A549 (cell line): ENCODE data around the gene ATP8A2.

ENCODE experiments used
- CTCF ChIP-seq: fragments of >200 bp; sonication (Bioruptor Twin); formaldehyde crosslinking; IDR thresholded peaks from 3 replicates; pipeline ENCODE4 v1.5.1; 2016
- EP300 ChIP-seq, 2 experiments: fragments of >200 bp; sonication (Bioruptor Twin); formaldehyde crosslinking; IDR thresholded peaks; 2 replicates in 1 of 2; 3 replicates in 1 of 2; pipeline ENCODE4 v1.6.1; 2016 to 2017
- FOSL2 ChIP-seq, 2 experiments: fragments of 450-650 bp in 1 of 2; fragments of >200 bp in 1 of 2; sonication (Bioruptor Twin) in 1 of 2; formaldehyde crosslinking; IDR thresholded peaks; 2 replicates each; pipeline versions ENCODE4 v1.5.0 to v1.6.1; 2016 to 2020; ENCODE audit warnings: mild to moderate bottlenecking in 1 of 2, moderate library complexity in 1 of 2
- HDAC2 ChIP-seq: fragments of 200-600 bp; sonication (generic); IDR thresholded peaks from 2 replicates; pipeline ENCODE4 v1.6.1; 2016
- HES2 ChIP-seq: fragments of >200 bp; sonication (Bioruptor Twin); formaldehyde crosslinking; IDR thresholded peaks from 2 replicates; pipeline ENCODE4 v1.6.1; 2016
- JUN ChIP-seq, 2 experiments: fragments of >200 bp; sonication (Bioruptor Twin); formaldehyde crosslinking; IDR thresholded peaks; 2 replicates in 1 of 2; 3 replicates in 1 of 2; pipeline ENCODE4 v1.6.1; 2016 to 2017
- KDM5A ChIP-seq: fragments of 200-600 bp; sonication (generic); IDR thresholded peaks from 2 replicates; pipeline ENCODE4 v1.6.1; 2016; ENCODE audit warnings: antibody characterized with exemption, mild to moderate bottlenecking
- PBX3 ChIP-seq: IDR thresholded peaks from 2 replicates; pipeline ENCODE4 v1.6.1; 2012
- POLR2A ChIP-seq: IDR thresholded peaks from 2 replicates; pipeline ENCODE4 v1.6.1; 2012; ENCODE audit warnings: mild to moderate bottlenecking, low read length
- RAD21 ChIP-seq, 2 experiments: fragments of >200 bp in 1 of 2; sonication (Bioruptor Twin) in 1 of 2; formaldehyde crosslinking in 1 of 2; IDR thresholded peaks in 1 of 2; conservative IDR thresholded peaks in 1 of 2; 2 replicates in 1 of 2; 3 replicates in 1 of 2; pipeline ENCODE4 v1.6.1; 2012 to 2018; ENCODE audit warnings: inconsistent platforms in 1 of 2
- RNF2 ChIP-seq: fragments of 200-600 bp; sonication (generic); IDR thresholded peaks from 2 replicates; pipeline ENCODE4 v1.6.1; 2016; ENCODE audit warnings: low read depth, mild to moderate bottlenecking, antibody characterized with exemption, moderate library complexity, borderline replicate concordance
- TF ChIP-seq, protein P1 (sequence below): fragments of 250-450 bp; sonication (Bioruptor Pico); IDR thresholded peaks from 2 replicates; pipeline ENCODE4 v1.5.0; 2021; ENCODE audit warnings: mild to moderate bottlenecking, moderate library complexity, borderline replicate concordance
- TF ChIP-seq, protein P2 (sequence below): fragments of 150-350 bp; IDR thresholded peaks from 2 replicates; pipeline ENCODE4 v1.6.1; 2014; ENCODE audit warnings: low read depth, mild to moderate bottlenecking, low read length
- TF ChIP-seq, protein P3 (sequence below): fragments of 200-600 bp; sonication (generic); IDR thresholded peaks from 2 replicates; pipeline ENCODE4 v1.6.1; 2016; ENCODE audit warnings: antibody characterized with exemption, mild to moderate bottlenecking, moderate library complexity

- TF ChIP-seq PBX3, result no peak
- no peak for TF ChIP-seq FOSL2 (IDR thresholded peaks at IDR 0.05)
- TF ChIP-seq FOSL2 (CRISPR knock-in tag; IDR thresholded peaks at IDR 0.05), result no peak
- no peak for TF ChIP-seq POLR2A
- no peak for TF ChIP-seq CTCF
- no peak for TF ChIP-seq RNF2
- no peak for TF ChIP-seq RAD21 (conservative IDR thresholded peaks at IDR 0.05 in 1 of 2, IDR thresholded peaks at IDR 0.05 in 1 of 2)
- no peak for TF ChIP-seq HES2
- TF ChIP-seq, protein P1, sequence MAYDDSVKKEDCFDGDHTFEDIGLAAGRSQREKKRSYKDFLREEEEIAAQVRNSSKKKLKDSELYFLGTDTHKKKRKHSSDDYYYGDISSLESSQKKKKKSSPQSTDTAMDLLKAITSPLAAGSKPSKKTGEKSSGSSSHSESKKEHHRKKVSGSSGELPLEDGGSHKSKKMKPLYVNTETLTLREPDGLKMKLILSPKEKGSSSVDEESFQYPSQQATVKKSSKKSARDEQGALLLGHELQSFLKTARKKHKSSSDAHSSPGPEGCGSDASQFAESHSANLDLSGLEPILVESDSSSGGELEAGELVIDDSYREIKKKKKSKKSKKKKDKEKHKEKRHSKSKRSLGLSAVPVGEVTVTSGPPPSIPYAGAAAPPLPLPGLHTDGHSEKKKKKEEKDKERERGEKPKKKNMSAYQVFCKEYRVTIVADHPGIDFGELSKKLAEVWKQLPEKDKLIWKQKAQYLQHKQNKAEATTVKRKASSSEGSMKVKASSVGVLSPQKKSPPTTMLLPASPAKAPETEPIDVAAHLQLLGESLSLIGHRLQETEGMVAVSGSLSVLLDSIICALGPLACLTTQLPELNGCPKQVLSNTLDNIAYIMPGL (CRISPR knock-in tag), result no peak
- TF ChIP-seq KDM5A, result no peak
- no peak for TF ChIP-seq HDAC2
- TF ChIP-seq, protein P2, sequence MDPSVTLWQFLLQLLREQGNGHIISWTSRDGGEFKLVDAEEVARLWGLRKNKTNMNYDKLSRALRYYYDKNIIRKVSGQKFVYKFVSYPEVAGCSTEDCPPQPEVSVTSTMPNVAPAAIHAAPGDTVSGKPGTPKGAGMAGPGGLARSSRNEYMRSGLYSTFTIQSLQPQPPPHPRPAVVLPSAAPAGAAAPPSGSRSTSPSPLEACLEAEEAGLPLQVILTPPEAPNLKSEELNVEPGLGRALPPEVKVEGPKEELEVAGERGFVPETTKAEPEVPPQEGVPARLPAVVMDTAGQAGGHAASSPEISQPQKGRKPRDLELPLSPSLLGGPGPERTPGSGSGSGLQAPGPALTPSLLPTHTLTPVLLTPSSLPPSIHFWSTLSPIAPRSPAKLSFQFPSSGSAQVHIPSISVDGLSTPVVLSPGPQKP, result no peak
- TF ChIP-seq, protein P3, sequence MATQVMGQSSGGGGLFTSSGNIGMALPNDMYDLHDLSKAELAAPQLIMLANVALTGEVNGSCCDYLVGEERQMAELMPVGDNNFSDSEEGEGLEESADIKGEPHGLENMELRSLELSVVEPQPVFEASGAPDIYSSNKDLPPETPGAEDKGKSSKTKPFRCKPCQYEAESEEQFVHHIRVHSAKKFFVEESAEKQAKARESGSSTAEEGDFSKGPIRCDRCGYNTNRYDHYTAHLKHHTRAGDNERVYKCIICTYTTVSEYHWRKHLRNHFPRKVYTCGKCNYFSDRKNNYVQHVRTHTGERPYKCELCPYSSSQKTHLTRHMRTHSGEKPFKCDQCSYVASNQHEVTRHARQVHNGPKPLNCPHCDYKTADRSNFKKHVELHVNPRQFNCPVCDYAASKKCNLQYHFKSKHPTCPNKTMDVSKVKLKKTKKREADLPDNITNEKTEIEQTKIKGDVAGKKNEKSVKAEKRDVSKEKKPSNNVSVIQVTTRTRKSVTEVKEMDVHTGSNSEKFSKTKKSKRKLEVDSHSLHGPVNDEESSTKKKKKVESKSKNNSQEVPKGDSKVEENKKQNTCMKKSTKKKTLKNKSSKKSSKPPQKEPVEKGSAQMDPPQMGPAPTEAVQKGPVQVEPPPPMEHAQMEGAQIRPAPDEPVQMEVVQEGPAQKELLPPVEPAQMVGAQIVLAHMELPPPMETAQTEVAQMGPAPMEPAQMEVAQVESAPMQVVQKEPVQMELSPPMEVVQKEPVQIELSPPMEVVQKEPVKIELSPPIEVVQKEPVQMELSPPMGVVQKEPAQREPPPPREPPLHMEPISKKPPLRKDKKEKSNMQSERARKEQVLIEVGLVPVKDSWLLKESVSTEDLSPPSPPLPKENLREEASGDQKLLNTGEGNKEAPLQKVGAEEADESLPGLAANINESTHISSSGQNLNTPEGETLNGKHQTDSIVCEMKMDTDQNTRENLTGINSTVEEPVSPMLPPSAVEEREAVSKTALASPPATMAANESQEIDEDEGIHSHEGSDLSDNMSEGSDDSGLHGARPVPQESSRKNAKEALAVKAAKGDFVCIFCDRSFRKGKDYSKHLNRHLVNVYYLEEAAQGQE, result no peak
- no peak for TF ChIP-seq JUN (IDR thresholded peaks at IDR 0.05)
- no peak for TF ChIP-seq EP300 (IDR thresholded peaks at IDR 0.05)
Measured at GRCh38 chr13:26017196-26017921, 645.6 kb downstream of the ATP8A2 start.
